SKM-1 treated with dmso at 0.1 percent for 144 hours (cell line): ENCODE measurements around the gene COPG1.

ENCODE experiments used
- DNase-seq: peaks from one replicate; lab custom pipeline; 2025; ENCODE audit not compliant: unreplicated experiment; lab: John Stamatoyannopoulos, UW

The COPG1 gene

GRCh38 chr3:129278966-129279906 is 29.8 kb downstream of the COPG1 start:
- DNase-seq, result no peak

GRCh38 chr3:129280183-129280582 is 30.8 kb downstream of the COPG1 start:
- no peak for DNase-seq

- no peak for DNase-seq
Observed at GRCh38 chr3:129281726-129282125, 32.3 kb downstream of the COPG1 start.

- no peak for DNase-seq
Observed at GRCh38 chr3:129282727-129283327, 33.4 kb downstream of the COPG1 start.

DNA sequence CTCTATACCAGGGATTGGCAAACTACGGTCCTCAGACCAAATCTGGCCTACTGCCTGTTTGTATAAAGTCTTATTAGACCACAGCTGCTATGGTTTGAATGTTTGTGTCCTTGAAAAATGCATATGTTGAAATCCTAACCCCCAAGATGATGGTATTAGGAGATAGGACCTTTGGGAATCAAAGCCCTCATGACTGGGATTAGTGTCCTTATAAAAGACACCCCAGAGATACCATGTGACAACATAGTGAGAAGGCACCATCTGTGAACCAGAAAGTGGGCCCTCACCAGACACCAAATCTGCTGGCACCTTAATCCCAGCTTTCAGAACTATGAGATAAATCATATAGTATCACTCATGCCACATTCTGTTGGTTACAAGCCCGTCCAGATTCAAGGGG is 36.7 kb downstream of the COPG1 start:
- no peak for DNase-seq

GRCh38 chr3:129288446-129288845 is 39.0 kb downstream of the COPG1 start:
- no peak for DNase-seq

DNA sequence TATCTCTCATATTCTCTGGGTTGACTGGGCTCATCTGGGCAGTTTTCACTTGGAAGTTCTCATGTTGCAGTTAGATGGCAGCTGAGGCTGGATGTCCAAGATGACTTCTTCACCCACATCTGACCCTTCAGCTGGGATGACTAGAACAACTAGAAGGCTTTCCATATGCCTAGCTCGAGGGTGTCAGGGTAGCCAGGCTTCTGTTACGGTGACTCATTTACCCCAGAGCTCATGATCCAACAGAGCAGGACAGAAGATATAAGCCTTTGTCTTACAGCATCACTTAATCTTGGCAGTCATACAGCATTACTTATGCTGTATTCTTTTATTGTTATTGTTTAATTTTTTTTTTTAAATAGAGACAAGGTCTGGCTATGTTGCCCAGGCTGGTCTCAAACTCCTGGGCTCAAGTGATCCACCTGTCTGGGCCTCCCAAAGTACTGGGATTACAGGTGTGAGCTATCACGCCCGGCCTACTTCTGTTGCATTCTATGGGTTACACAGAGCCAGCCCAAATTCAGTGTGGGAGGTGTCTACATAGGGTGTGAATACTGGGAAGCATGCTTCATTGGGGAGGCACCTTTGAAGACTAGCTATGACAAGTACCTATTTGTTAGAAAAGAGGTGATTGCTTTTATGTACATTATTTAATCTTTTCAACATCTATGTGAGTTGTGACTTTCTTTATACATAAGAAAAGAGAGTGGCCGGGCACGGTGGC is 40.0 kb downstream of the COPG1 start:
- DNase-seq, result no peak

DNA sequence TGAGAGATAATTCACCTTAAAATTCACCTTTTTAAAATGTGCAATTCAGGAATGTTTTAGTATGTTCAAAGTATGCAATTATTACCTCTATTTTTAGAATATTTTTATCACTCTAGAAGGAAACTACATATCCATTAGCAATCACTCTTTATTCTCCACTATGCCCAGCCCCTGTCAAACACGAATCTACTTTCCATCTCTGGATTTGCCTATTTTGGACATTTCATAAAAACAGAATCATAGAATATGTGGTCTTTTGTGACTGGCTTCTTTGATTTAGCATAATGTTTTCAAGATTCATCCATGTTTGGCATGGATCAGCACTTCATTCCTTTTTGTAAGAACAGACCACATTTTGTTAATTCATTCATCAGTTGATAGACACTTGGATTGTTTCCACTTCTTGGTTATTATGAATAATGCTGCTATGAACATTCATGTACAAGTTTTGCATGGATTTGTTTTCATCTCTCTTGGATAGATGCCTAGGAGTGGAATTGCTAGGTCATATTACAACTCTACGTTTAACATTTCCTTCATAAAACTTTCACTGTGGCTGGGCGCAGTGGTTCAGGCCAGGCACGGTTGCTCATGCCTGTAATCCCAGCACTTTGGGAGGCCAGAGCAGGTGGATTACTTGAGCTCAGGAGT is 42.0 kb downstream of the COPG1 start:
- DNase-seq, result no peak

GRCh38 chr3:129295286-129295685 is 45.9 kb downstream of the COPG1 start:
- DNase-seq, result no peak

DNA sequence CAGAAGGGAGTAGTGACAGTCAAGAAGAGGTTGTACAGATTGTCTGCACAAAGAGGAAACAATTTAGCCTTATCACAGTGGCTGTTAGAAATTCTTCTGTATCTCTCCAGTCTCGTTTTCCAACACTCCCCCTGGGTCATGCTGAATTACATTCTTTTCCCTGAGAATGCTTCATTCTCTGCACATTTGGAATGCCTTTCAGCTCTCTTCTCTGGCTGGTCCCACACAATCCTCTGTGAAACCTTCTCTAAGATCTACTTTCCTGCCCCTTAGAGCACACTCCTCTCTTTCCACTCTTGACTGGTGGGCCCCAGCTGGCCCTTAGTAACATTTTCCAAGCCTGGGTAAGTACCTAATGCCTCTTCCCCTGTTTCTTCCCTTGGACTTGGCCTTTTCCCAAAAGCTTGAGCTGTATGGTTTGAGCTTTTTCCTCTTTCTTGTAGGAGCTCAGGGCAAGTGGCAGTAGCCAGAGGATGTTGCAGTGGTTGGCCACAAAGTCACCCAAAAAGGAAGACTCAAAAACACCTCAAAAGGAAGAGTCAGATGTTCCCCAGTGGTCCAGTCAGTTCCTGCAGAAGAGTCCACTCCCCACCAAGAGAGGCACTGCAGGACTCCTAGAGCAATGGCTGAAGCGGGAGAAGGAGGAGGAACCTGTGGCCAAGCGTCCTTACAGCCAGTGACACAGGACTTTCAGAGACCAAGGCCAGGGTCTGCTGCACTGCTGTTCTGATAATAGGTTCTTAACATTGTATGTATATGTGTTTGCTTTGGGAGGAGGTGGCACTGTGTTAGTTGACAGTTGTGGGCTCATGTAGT is 54.9 kb downstream of the COPG1 start:
- DNase-seq, result no peak

DNA sequence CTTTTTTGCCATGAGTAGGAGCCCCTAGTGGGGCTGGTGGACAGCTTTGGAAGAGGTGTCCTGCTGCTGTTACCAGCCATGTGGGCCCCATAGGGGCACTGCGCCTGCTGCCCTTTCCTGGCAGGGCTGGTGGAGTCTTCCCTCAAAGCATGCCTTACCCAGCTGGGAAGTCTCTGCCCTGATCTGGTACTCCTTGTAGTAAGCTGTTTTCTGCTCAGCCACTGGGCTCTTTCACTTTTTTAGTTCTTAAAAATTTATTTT is 55.5 kb downstream of the COPG1 start:
- no peak for DNase-seq

GRCh38 chr3:129305592-129306091 is 56.2 kb downstream of the COPG1 start:
- no peak for DNase-seq

GRCh38 chr3:129308636-129309035 is 59.2 kb downstream of the COPG1 start:
- no peak for DNase-seq

DNA sequence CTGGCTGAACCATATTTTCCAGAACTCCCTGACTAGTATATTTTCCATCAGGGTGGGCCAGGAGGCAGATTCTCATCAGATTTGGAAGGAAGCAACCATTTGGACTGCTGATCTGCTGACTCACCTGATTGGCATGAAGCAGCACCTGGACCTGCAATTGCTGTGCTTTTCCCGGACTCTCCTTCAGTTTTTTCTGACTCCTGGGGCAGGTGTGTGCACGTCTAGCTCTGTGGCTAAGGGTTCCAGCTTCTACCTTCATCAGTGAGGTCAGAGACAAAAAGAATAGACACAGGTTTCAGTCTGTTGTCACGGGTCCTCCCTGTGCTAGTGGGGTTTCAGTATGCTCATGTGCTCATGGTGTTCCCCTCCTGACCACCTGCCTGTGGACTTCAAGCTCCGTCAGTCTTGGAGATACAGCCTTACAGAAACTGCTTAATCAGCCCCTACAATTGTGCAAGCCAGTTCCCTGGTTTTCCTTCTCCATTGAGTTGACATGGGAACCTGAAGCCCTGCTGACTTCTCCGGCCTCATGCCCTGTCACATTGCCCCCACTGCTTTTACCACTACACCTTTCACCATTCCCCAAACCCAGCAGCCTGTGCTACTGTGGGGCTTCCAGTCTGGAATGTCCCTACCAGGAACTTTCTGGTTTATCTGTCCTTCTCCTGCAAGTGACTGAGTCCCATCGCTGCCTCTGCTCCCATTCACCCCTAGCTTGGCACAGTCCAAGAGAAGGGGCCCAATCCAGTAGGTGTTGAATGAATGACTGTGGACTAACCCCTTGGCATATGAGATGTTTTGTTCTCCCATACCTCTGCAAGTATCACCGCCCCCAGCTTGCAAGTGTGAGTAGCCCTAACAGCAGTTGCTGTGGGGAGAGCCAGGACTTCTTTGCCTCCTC is 61.0 kb downstream of the COPG1 start:
- DNase-seq, result no peak

DNA sequence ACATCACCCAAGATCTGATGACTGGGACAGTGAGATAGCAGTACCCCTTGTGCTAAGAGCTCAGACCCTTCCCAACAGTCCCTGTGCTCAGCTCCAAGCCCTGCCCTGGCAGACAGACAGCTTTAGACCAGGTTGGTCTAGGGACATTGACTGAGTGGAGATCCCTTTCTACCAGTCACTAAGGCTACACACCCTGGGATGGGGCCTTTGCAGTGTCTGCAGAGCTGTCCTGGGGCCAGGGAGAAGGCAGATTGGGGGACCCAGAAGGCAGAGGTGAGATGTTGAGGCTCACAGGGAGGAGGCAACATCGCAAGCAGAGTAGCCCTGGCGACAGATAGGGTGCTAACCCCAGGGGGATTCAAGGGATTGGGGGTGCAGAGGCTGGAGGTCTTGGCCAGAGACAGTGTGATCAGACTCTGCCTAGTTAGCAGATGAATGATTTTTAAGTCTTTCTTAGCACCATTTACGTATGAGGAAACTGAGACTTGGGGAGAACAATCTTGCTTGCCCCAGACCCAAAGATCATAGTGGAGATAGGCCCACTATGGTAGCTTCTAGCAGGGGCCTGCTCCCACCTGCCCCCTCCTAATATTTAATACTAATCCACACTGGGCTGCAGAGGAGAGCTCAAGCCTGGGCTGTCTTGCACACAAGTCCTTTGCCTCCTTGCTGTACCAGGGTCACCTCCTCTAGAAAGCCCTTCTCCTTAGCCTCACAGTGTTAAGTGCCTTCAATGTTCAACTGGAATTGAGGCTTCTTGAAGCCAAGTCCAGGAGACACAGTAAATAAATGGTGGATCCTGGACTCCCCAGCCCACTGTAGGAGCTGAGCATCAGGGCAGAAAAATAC is 61.9 kb downstream of the COPG1 start:
- no peak for DNase-seq

DNA sequence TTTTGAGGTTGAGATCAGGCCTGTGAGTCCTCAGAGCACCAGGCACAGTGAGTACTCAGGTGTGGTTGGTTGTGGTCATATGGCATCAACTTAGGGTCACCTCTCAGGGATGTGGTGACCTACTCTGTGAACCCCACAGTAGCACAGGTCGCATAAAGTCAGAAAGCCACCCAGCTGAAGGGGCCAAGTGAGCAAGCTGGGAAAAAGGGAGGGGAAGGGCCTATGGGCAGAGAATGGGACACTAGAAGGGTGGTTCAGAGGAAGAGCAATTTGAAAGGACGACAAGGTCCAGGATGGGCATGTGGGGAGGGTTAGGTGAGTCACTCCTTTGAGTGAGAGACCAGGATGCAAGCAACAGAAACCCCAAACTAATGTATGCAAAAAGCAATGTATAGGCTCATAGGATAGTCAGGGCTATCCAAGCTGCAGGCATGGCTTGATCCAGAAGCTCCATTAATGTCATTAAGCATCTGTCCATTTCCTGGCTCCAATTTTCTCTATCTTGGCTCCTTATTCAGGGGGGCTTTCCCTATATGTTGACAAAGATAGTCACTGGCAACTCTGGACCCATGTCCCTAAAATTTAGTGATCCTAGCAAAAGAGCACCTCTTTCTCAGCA is 62.7 kb downstream of the COPG1 start:
- DNase-seq, result no peak

GRCh38 chr3:129312671-129313414 is 63.4 kb downstream of the COPG1 start:
- DNase-seq, result no peak

DNA sequence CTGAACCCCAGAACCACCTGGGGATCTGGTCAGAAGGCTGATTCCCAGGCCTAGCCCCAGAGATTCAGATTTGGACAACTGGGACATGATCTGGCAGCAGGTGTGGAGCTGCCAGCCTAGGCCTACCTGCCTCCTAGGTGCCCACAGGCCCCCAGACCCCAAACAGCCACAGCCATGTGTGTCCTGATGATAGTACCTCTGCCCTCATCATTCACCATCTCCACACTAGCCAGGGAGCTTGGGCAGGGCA is 63.9 kb downstream of the COPG1 start:
- DNase-seq, result no peak
